GM18951 (cell line): Measurements from ENCODE around the gene VAMP2.

ENCODE experiments used
- POLR2A ChIP-seq: IDR thresholded peaks from 4 replicates; pipeline ENCODE4 v1.6.1; 2011; ENCODE audit warnings: mild to moderate bottlenecking; ENCODE audit not compliant: insufficient read length, insufficient read depth; ENCODE audit errors: extremely low read depth
- in situ Hi-C: fragments of 300-500 bp; cut with MboI; formaldehyde crosslinking; loops from one replicate; pipeline ENCODE4 v1.12.0; 2022; ENCODE audit warnings: low sequenced_read_pairs, mixed read lengths, inconsistent platforms; ENCODE audit not compliant: unreplicated experiment

The VAMP2 gene

GRCh38 chr17:8148560-8148959, 14.2 kb downstream of the VAMP2 start:
- TF ChIP-seq POLR2A: no peak
- in situ Hi-C loops: no loop called here

GRCh38 chr17:8147805-8148404, 14.8 kb downstream of the VAMP2 start:
- in situ Hi-C loops: no loop called here
- no peak for TF ChIP-seq POLR2A

- TF ChIP-seq POLR2A: no peak
- in situ Hi-C loops: no loop called here
Observed at GRCh38 chr17:8147141-8147804, 15.5 kb downstream of the VAMP2 start.

GRCh38 chr17:8146381-8147140, 16.2 kb downstream of the VAMP2 start:
- in situ Hi-C loops: no loop called here
- no peak for TF ChIP-seq POLR2A

GRCh38 chr17:8145811-8146210, 16.9 kb downstream of the VAMP2 start:
- TF ChIP-seq POLR2A: no peak
- in situ Hi-C loops: no loop called here

- no peak for TF ChIP-seq POLR2A
Observed at GRCh38 chr17:8144401-8145231, 18.1 kb downstream of the VAMP2 start.

GRCh38 chr17:8143581-8144400, 19.0 kb downstream of the VAMP2 start:
- no peak for TF ChIP-seq POLR2A
- in situ Hi-C loops: no loop called here

More at GRCh38 chr17:8144401-8145231, 18.1 kb downstream of the VAMP2 start:
- in situ Hi-C loops: no loop called here

GRCh38 chr17:8142887-8143580, 19.7 kb downstream of the VAMP2 start:
- in situ Hi-C loops: no loop called here
- no peak for TF ChIP-seq POLR2A

- no peak for TF ChIP-seq POLR2A
- in situ Hi-C loops: no loop called here
Observed at GRCh38 chr17:8142158-8142886, 20.4 kb downstream of the VAMP2 start.

GRCh38 chr17:8141741-8142140, 21.0 kb downstream of the VAMP2 start:
- in situ Hi-C loops: no loop called here
- no peak for TF ChIP-seq POLR2A

GRCh38 chr17:8141045-8141444, 21.7 kb downstream of the VAMP2 start:
- TF ChIP-seq POLR2A: no peak
- in situ Hi-C loops: no loop called here
